Fibroblast of mammary gland (primary cell): ENCODE results near the gene SMARCC1.
A peak's percentile ranks its signal among the peaks of the same experiment; 100 is the strongest.
"Not testable (repeated sequence)": the region's sequence is repeated elsewhere in the genome, so short reads cannot be mapped to it uniquely, and the experiment has no call there.

ENCODE experiments used
- DNase-seq: peaks from one replicate; pipeline ENCODE4 v3.0.0-alpha.2; 2010; ENCODE audit warnings: low read depth
- H3K4me3 ChIP-seq: 2 replicates; pipeline ENCODE4 v1.5.1; 2011; ENCODE audit warnings: low read depth, mild to moderate bottlenecking, low read length, moderate library complexity; ENCODE audit not compliant: control insufficient read depth
- TF ChIP-seq, protein P1 (sequence below): conservative IDR thresholded peaks from 2 replicates; pipeline ENCODE4 v1.5.1; 2011; ENCODE audit warnings: low read depth, low read length, inconsistent platforms; ENCODE audit not compliant: control insufficient read depth, insufficient read depth

SMARCC1 gene

DNA sequence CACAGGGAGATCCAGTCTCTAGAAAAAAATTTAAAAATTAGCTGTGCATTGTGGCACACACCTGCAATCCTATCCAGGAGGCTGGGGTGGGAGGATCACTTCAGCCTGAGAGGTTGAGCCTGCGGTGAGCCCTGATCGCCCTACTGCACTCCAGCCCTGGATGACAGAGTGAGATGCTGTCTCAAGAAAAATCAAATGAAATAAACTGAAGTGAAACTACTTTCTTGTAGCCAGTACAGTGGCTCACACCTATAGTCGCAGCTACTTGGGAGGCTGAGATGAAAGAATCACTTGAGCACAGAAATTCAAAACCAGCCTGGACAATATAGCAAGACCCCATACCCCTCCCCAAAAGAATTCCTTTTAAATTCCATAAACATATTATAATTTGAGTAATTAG, 35.4 kb downstream of the SMARCC1 start:
- DNase-seq = no peak
- TF ChIP-seq, protein P1, sequence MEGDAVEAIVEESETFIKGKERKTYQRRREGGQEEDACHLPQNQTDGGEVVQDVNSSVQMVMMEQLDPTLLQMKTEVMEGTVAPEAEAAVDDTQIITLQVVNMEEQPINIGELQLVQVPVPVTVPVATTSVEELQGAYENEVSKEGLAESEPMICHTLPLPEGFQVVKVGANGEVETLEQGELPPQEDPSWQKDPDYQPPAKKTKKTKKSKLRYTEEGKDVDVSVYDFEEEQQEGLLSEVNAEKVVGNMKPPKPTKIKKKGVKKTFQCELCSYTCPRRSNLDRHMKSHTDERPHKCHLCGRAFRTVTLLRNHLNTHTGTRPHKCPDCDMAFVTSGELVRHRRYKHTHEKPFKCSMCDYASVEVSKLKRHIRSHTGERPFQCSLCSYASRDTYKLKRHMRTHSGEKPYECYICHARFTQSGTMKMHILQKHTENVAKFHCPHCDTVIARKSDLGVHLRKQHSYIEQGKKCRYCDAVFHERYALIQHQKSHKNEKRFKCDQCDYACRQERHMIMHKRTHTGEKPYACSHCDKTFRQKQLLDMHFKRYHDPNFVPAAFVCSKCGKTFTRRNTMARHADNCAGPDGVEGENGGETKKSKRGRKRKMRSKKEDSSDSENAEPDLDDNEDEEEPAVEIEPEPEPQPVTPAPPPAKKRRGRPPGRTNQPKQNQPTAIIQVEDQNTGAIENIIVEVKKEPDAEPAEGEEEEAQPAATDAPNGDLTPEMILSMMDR = no peak

DNA sequence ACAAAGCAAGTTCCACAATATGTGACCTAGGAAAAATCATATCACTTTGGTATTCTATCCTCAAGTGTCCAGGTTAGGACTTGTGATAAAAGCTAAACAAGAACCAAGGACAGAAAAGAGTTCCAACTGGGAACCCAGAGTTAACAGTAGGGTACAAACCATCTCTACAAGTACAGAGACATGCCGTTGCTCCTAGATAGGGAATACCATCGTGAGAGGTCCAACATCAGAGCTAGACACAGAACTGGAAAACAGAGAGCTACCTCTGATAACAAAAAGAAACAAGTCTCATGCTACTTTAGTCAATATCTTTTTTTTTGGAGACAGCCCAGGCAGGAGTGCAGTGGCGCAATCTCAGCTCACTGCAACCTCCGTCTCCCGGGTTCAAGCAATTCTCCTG, 37.8 kb downstream of the SMARCC1 start:
- no peak for DNase-seq
- TF ChIP-seq, protein P1 = no peak
- H3K4me3 ChIP-seq = no peak overlapping the region

More for the DNA sequence above, 35.4 kb downstream of the SMARCC1 start:
- no peak overlapping the region for H3K4me3 ChIP-seq

DNA sequence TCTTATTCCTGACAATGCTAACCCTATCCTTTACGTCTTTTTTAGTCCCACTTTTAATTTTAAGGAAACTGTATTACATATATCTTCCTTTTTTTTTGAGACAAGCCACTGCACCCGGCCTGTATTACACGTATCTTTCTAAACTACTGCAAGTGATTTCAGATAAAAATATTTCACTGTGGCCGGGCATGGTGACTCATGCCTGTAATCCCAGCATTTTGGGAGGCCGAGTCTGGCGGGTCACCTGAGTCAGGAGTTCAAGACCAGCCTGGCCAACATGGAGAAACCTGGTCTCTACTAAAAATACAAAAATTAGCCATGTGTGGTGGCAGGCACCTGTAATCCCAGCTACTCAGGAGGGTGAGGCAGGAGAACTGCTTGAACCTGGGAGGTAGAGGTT, 38.3 kb downstream of the SMARCC1 start:
- H3K4me3 ChIP-seq = not testable (repeated sequence)
- DNase-seq = peak; percentile 22

DNA sequence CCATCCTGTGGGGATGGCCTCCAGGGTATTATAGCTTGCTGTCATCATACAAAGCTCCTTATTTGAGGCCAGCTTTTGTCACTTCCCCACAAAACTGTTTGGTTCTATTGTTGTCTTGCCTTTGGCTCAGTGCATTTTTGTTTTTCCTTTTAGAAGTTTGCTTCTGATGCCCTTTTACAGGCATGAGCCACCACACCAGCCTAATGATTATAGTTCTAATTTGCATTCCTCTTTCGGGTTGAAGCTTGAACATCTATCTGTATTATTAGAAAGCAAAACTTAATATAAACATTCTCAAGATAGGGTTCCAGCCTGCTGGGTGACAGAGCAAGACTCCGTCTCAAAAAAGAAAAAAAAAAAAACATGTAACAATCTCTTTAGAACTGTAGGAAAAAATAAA, 39.8 kb downstream of the SMARCC1 start:
- DNase-seq = no peak
- no peak overlapping the region for H3K4me3 ChIP-seq
- TF ChIP-seq, protein P1 = no peak

DNA sequence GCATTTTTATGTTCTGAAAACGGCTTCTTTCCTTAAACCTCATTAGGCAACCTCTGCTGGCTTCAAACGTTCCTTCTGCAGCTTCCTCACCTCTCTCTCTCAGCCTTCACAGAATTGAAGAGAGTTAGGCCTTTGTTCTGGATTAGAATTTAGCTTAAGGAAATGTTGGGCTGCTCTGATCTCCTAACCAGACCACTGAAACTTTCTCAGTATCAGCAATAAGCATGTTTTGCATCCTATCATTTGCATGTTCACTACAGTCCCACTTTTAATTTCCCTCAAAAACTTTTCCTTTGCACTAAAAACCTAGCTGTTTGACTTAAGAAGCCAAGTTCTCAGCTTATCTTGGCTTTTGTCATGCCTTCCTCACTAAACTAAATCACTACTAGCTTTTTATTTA, 49.5 kb downstream of the SMARCC1 start:
- H3K4me3 ChIP-seq = no peak overlapping the region
- no peak for DNase-seq
- TF ChIP-seq, protein P1 = no peak

DNA sequence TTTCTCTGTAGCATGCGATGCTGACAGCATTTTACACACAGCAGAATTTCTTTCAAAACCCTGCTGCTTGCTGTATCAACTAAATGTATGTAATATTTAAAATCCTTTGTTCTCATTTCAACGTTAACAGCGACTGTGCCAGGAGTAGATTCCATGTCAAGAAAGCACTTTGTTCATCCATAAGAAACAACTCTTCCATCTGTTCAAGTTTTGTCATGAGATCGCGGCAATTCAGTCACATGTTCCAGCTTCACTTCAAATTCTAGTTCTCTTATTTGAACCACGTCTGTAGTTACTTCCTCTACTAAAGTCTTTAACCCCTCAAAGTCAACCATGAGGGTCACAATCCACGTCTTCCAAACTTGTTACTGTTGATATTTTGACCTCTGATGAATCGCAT, 50.6 kb downstream of the SMARCC1 start:
- no peak overlapping the region for H3K4me3 ChIP-seq
- TF ChIP-seq, protein P1 = no peak
- no peak for DNase-seq

DNA sequence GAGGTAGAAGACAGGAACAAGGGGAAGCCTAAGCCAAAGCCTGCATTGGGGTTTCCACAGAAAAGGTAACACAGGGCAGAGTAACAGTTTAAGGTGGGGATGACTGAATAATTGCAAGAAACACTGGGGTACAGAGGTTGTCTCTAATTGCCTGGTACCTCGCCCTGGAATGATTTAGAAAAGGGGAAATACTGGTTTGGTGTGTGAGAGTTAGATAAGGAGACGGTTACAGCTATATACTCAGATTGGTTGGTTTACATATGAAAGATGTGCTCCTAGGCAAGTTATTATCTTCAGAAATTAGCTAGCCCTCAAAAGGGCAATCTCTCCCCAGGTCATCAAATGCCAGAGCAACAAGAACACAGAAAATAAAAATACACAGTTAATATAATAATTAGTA, 58.8 kb downstream of the SMARCC1 start:
- no peak for DNase-seq

DNA sequence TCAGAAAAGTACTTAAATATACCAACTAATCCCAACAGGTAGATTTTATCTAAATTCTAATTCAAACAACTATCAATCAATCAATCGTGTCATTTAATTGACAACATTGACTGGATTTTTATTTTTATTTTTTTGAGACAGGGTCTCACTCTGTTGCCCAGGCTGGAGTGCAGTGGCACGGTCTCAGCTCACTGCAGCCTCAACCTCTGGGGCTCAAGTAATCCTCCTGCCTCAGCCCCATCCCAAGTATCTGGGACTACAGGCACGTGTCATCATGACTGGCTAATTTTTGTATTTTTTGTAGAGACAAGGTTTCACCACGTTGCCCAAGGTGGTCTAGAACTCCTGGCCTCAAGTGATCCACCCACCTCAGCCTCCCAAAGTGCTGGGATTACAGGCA, 64.2 kb downstream of the SMARCC1 start:
- H3K4me3 ChIP-seq, DNase-seq: not testable (repeated sequence)

More for the DNA sequence above, 58.8 kb downstream of the SMARCC1 start:
- H3K4me3 ChIP-seq = no peak overlapping the region
- TF ChIP-seq, protein P1 = no peak
